Thoracic aorta (tissue), 2 donors: ENCODE data around the gene KIF4B. TPM values are rescaled to one million over a fixed set of nuclear protein-coding genes. Genes with fewer than 3 reads are reported as not detected.

Experiments
- ATAC-seq: fragments of 150-250 bp; one replicate; pipeline ENCODE4 v1.8.0; 2017; ENCODE audit warnings: low read depth; ENCODE audit not compliant: insufficient number of reproducible peaks, low FRiP score
- DNase-seq: peaks from one replicate; pipeline ENCODE4 v3.0.0-alpha.2; 2020; ENCODE audit warnings: low spot score
- H3K27ac ChIP-seq, 2 donors: fragments of 200-600 bp; sonication (generic); 1 replicate in 1 of 2; 2 replicates in 1 of 2; pipeline ENCODE4 v1.5.1; 2016; ENCODE audit warnings: mild to moderate bottlenecking in 2 of 2, moderate library complexity in 2 of 2
- H3K27me3 ChIP-seq: fragments of 200-600 bp; sonication (generic); replicated peaks from 2 replicates; pipeline ENCODE4 v1.6.0; 2016; ENCODE audit warnings: mild to moderate bottlenecking; ENCODE audit not compliant: insufficient read depth
- H3K36me3 ChIP-seq: fragments of 200-600 bp; sonication (generic); one replicate; pipeline ENCODE4 v1.5.1; 2016
- H3K4me1 ChIP-seq, 2 donors: fragments of 200-600 bp; sonication (generic); 1 replicate in 1 of 2; 2 replicates in 1 of 2; pipeline versions ENCODE4 v1.5.1 to v1.6.0; 2016; ENCODE audit warnings: low read depth in 2 of 2, mild to moderate bottlenecking in 1 of 2; ENCODE audit not compliant: control insufficient read depth in 1 of 2
- H3K4me3 ChIP-seq: fragments of 200-600 bp; sonication (generic); 2 replicates; pipeline ENCODE4 v1.5.1; 2016; ENCODE audit warnings: mild to moderate bottlenecking
- H3K9me3 ChIP-seq: fragments of 200-600 bp; sonication (generic); 2 replicates; pipeline ENCODE4 v1.5.1; 2016
- total RNA-seq, 2 donors: library from RNA; depleted of rRNA; stranded (reverse); fragments of >200 nt; gene quantifications; one replicate each; pipeline versions ENCODE4 v1.1.0 to v1.2.3, GENCODE V29; 2016
- TF ChIP-seq, protein P1 (sequence below): fragments of 200-600 bp; sonication (generic); IDR thresholded peaks from one replicate; pipeline ENCODE4 v1.5.1; 2019; ENCODE audit warnings: antibody characterized with exemption

The KIF4B gene
- total RNA-seq, 2 donors from 2014 or later: not detected

DNA sequence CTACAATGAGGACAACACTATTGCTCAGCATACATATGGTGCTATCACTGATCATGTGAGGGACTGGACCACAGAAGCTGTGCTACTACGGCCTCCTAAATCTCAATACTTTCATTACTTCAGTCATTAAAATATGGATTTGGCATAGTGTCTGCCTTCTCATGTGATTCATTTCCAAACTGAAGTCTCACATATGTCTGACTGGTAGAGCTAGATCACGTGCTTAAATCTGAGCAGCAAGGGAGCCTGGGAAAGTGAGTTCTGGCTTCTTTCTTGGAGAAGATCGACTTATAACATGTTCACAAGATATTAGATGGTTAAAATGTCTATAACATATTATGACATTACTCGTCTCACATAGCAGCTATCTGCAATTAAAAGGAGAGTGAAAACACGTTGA lies 8.3 kb downstream of the KIF4B start:
- no peaks in the 10 kb centered on the region for H3K4me1 ChIP-seq
- no peaks in the 10 kb centered on the region for H3K36me3 ChIP-seq
- no peak for ATAC-seq
- no peaks in the 10 kb centered on the region for H3K27me3 ChIP-seq
- TF ChIP-seq, protein P1, sequence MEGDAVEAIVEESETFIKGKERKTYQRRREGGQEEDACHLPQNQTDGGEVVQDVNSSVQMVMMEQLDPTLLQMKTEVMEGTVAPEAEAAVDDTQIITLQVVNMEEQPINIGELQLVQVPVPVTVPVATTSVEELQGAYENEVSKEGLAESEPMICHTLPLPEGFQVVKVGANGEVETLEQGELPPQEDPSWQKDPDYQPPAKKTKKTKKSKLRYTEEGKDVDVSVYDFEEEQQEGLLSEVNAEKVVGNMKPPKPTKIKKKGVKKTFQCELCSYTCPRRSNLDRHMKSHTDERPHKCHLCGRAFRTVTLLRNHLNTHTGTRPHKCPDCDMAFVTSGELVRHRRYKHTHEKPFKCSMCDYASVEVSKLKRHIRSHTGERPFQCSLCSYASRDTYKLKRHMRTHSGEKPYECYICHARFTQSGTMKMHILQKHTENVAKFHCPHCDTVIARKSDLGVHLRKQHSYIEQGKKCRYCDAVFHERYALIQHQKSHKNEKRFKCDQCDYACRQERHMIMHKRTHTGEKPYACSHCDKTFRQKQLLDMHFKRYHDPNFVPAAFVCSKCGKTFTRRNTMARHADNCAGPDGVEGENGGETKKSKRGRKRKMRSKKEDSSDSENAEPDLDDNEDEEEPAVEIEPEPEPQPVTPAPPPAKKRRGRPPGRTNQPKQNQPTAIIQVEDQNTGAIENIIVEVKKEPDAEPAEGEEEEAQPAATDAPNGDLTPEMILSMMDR: no peak
- H3K9me3 ChIP-seq: no peaks in the 10 kb centered on the region
- H3K27ac ChIP-seq: no peak overlapping the region
- no peak for DNase-seq
- no peak overlapping the region for H3K4me3 ChIP-seq

DNA sequence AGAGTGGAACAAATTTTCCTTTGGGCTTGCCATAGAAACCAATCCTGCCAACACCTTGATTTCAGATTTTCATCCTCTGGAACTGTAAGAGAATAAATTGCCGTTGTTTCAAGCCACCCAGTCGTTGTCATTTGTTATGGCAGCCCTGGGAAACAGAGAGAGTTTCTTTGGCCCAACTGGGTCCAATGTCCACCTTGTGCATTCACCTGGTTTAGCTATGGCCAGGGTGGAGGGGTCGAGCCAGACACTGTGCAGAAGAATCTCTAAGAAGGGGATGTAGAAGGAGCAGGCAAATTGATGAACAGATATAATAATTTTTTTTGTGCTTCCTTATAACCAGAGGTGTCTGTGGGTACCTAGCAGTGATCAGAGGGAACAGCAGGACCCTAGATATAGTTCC lies 9.8 kb downstream of the KIF4B start:
- H3K27ac ChIP-seq: no peak overlapping the region
- H3K4me1 ChIP-seq: no peaks in the 10 kb centered on the region
- ATAC-seq: no peak
- no peak overlapping the region for H3K4me3 ChIP-seq
- peaks cover 6% of the 10 kb centered on the region for H3K9me3 ChIP-seq
- H3K36me3 ChIP-seq: no peaks in the 10 kb centered on the region
- DNase-seq: no peak
- H3K27me3 ChIP-seq: no peaks in the 10 kb centered on the region
- TF ChIP-seq, protein P1: no peak

DNA sequence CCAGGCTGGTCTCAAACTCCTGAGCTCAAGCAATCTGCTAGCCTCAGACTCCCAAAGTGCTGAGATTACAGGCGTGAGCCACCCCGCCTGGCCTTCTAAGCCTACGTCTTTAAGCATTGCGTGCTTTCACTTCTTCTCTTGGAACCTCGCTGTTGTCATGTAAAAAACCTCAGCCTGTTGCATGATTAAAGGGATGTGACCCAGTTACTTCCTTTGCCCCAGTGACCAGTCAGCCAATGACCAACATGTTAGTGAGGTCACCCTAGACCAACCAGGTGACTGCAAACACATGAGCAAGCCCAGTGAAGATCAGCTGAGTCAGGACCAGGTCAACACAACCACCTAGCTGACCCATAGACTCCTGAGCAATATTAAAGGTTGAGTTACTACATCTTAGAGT lies 10.5 kb downstream of the KIF4B start:
- no peak for ATAC-seq
- Histone ChIP-seq H3K9me3 (peaks cover 11% of the 10 kb centered on the region), H3K4me1 (no peaks in the 10 kb centered on the region), H3K27ac (no peak overlapping the region), H3K36me3 (no peaks in the 10 kb centered on the region), H3K4me3 (no peak overlapping the region), H3K27me3 (no peaks in the 10 kb centered on the region)
- TF ChIP-seq, protein P1: no peak
- DNase-seq: no peak

DNA sequence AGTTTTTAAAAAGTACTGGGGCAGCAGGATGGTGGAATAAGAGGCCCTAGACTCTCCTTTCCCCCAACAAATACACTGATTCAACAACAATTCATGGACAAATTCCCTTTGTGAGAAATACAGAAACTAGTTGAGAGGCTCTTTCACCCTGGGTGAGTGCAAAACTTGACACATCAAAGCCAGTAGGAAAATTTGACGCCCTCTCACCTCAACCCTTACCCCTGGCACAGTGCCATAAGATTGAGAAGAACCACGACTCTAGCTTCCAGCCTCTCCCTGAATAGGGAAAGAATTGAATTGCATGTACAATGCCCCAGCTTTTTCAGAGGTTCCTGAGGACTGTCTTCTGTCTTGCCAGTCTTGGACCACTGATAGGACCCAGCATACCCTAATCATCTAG lies 12.3 kb downstream of the KIF4B start:
- H3K4me3 ChIP-seq: no peak overlapping the region
- TF ChIP-seq, protein P1: no peak
- DNase-seq: no peak
- peaks cover 12% of the 10 kb centered on the region for H3K9me3 ChIP-seq
- H3K27me3 ChIP-seq: no peaks in the 10 kb centered on the region
- no peaks in the 10 kb centered on the region for H3K36me3 ChIP-seq
- H3K4me1 ChIP-seq: no peaks in the 10 kb centered on the region
- ATAC-seq: no peak
- no peak overlapping the region for H3K27ac ChIP-seq

DNA sequence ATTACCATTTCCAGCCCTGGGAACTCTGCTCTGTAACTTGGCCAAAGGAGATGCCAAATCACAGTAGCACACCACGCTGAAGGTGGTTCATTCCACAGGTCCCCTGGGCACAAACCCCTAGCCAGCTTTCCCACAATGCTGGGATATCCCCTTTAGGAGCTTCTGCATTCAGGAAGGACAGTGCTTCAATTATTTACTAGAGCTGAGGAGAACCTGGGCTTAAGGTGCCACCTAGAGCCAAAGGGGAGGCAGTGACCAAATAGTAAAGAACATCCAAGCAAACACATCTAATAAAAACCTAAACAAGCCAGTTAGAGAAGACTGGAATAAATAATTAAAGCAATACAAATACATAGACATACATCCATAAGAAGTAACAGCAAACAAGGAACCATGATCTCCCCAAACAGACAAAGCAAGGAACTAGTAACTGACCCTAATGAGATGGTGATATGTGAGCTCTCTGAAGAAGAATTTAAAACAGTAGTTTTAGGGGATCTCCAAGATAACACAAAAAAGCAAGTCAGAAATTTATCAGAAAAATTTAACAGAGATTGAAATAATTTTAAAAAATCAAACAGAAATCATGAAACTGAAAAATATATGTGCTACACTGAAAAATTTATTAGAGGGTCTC lies 14.6 kb downstream of the KIF4B start:
- H3K36me3 ChIP-seq: no peaks in the 10 kb centered on the region
- peaks cover 12% of the 10 kb centered on the region for H3K9me3 ChIP-seq
- no peak overlapping the region for H3K27ac ChIP-seq
- H3K4me3 ChIP-seq: no peak overlapping the region
- H3K27me3 ChIP-seq: no peaks in the 10 kb centered on the region
- DNase-seq (no peak), ATAC-seq (no peak)
- H3K4me1 ChIP-seq: no peaks in the 10 kb centered on the region
- TF ChIP-seq, protein P1: no peak
